Neuron (in vitro differentiated cells): Measurements from ENCODE around the gene ARHGAP10.

Experiments used
- H2AFZ ChIP-seq: one replicate; pipeline ENCODE4 v1.6.1; 2013; ENCODE audit warnings: low read depth, mild to moderate bottlenecking, inconsistent platforms, low read length, moderate library complexity
- H3K27me3 ChIP-seq: one replicate; pipeline ENCODE4 v1.6.1; 2013; ENCODE audit warnings: low read length; ENCODE audit not compliant: insufficient read depth
- H3K36me3 ChIP-seq: one replicate; pipeline ENCODE4 v1.6.1; 2013; ENCODE audit warnings: low read length; ENCODE audit not compliant: insufficient read depth
- H3K4me1 ChIP-seq: one replicate; pipeline ENCODE4 v1.6.1; 2013; ENCODE audit warnings: low read length; ENCODE audit not compliant: insufficient read depth
- H3K4me3 ChIP-seq: 2 replicates; pipeline ENCODE4 v1.5.1; 2013; ENCODE audit warnings: mild to moderate bottlenecking, low read length, moderate library complexity
- H3K9me3 ChIP-seq: one replicate; pipeline ENCODE4 v1.6.1; 2013; ENCODE audit warnings: low read length

ARHGAP10 gene

GRCh38 chr4:148015468-148015867, 283.6 kb downstream of the ARHGAP10 start:
- Histone ChIP-seq H3K9me3 (no peaks in the 10 kb centered on the region), H3K27me3 (no peaks in the 10 kb centered on the region), H3K36me3 (no peaks in the 10 kb centered on the region), H3K4me3 (no peak overlapping the region), H3K4me1 (no peaks in the 10 kb centered on the region), H2AFZ (no peak overlapping the region)

GRCh38 chr4:148016063-148016637, 284.3 kb downstream of the ARHGAP10 start:
- H2AFZ ChIP-seq, result no peak overlapping the region
- H3K9me3 ChIP-seq, result no peaks in the 10 kb centered on the region
- H3K27me3 ChIP-seq, result no peaks in the 10 kb centered on the region
- H3K36me3 ChIP-seq, result no peaks in the 10 kb centered on the region
- no peak overlapping the region for H3K4me3 ChIP-seq
- no peaks in the 10 kb centered on the region for H3K4me1 ChIP-seq

GRCh38 chr4:148017801-148018200, 285.9 kb downstream of the ARHGAP10 start:
- Histone ChIP-seq H3K4me1 (no peaks in the 10 kb centered on the region), H3K27me3 (no peaks in the 10 kb centered on the region), H3K9me3 (no peaks in the 10 kb centered on the region), H3K36me3 (no peaks in the 10 kb centered on the region), H3K4me3 (no peak overlapping the region), H2AFZ (no peak overlapping the region)

- Histone ChIP-seq H3K4me3 (no peak overlapping the region), H3K4me1 (no peaks in the 10 kb centered on the region), H3K36me3 (no peaks in the 10 kb centered on the region), H3K27me3 (no peaks in the 10 kb centered on the region), H3K9me3 (no peaks in the 10 kb centered on the region), H2AFZ (no peak overlapping the region)
Measured at GRCh38 chr4:148021686-148022085, 289.8 kb downstream of the ARHGAP10 start.

- Histone ChIP-seq H3K36me3 (no peaks in the 10 kb centered on the region), H3K9me3 (no peaks in the 10 kb centered on the region), H2AFZ (no peak overlapping the region), H3K4me1 (no peaks in the 10 kb centered on the region), H3K4me3 (no peak overlapping the region), H3K27me3 (no peaks in the 10 kb centered on the region)
Measured at GRCh38 chr4:148022975-148023374, 291.1 kb downstream of the ARHGAP10 start.

GRCh38 chr4:148023512-148024181, 291.8 kb downstream of the ARHGAP10 start:
- H3K9me3 ChIP-seq, result no peaks in the 10 kb centered on the region
- H2AFZ ChIP-seq, result no peak overlapping the region
- H3K4me3 ChIP-seq, result no peak overlapping the region
- no peaks in the 10 kb centered on the region for H3K4me1 ChIP-seq
- no peaks in the 10 kb centered on the region for H3K36me3 ChIP-seq
- no peaks in the 10 kb centered on the region for H3K27me3 ChIP-seq

- Histone ChIP-seq H3K4me1 (peaks cover 17% of the 10 kb centered on the region), H3K27me3 (no peaks in the 10 kb centered on the region), H2AFZ (no peak overlapping the region), H3K9me3 (no peaks in the 10 kb centered on the region), H3K4me3 (no peak overlapping the region), H3K36me3 (no peaks in the 10 kb centered on the region)
Measured at GRCh38 chr4:148025981-148026380, 294.1 kb downstream of the ARHGAP10 start.

GRCh38 chr4:148027201-148027600, 295.3 kb downstream of the ARHGAP10 start:
- Histone ChIP-seq H3K27me3 (no peaks in the 10 kb centered on the region), H2AFZ (no peak overlapping the region), H3K4me3 (no peak overlapping the region), H3K9me3 (no peaks in the 10 kb centered on the region), H3K36me3 (no peaks in the 10 kb centered on the region), H3K4me1 (peaks cover 17% of the 10 kb centered on the region)

- H3K27me3 ChIP-seq, result no peaks in the 10 kb centered on the region
- peaks cover 17% of the 10 kb centered on the region for H3K4me1 ChIP-seq
- no peaks in the 10 kb centered on the region for H3K9me3 ChIP-seq
- H3K4me3 ChIP-seq, result no peak overlapping the region
- H3K36me3 ChIP-seq, result no peaks in the 10 kb centered on the region
- no peak overlapping the region for H2AFZ ChIP-seq
Measured at GRCh38 chr4:148029781-148030180, 297.9 kb downstream of the ARHGAP10 start.

GRCh38 chr4:148030193-148030873, 298.4 kb downstream of the ARHGAP10 start:
- Histone ChIP-seq H3K36me3 (no peaks in the 10 kb centered on the region), H2AFZ (no peak overlapping the region), H3K4me3 (no peak overlapping the region), H3K4me1 (peaks cover 17% of the 10 kb centered on the region), H3K27me3 (no peaks in the 10 kb centered on the region), H3K9me3 (no peaks in the 10 kb centered on the region)

GRCh38 chr4:148034813-148035212, 302.9 kb downstream of the ARHGAP10 start:
- Histone ChIP-seq H3K9me3 (no peaks in the 10 kb centered on the region), H3K4me1 (peaks cover 11% of the 10 kb centered on the region), H3K36me3 (no peaks in the 10 kb centered on the region), H2AFZ (no peak overlapping the region), H3K4me3 (no peak overlapping the region), H3K27me3 (no peaks in the 10 kb centered on the region)

- Histone ChIP-seq H3K9me3 (no peaks in the 10 kb centered on the region), H3K36me3 (no peaks in the 10 kb centered on the region), H3K4me3 (no peak overlapping the region), H2AFZ (no peak overlapping the region), H3K4me1 (no peaks in the 10 kb centered on the region), H3K27me3 (no peaks in the 10 kb centered on the region)
Measured at GRCh38 chr4:148041606-148042329, 309.9 kb downstream of the ARHGAP10 start.
